Lower leg skin (tissue), 3 donors: Measurements from ENCODE around the gene SMAD4.

ENCODE experiments used
- POLR2A ChIP-seq, 2 donors: fragments of 450-650 bp; IDR thresholded peaks; one replicate each; pipeline ENCODE4 v1.6.1; 2016 to 2017; ENCODE audit warnings: antibody characterized with exemption in 2 of 2, mild to moderate bottlenecking in 1 of 2, moderate library complexity in 1 of 2
- TF ChIP-seq, protein P1 (sequence below), 3 donors: fragments of 450-650 bp; IDR thresholded peaks; one replicate each; pipeline ENCODE4 v1.5.1; 2016; ENCODE audit warnings: antibody characterized with exemption in 3 of 3, mild to moderate bottlenecking in 3 of 3, moderate library complexity in 2 of 3

DNA sequence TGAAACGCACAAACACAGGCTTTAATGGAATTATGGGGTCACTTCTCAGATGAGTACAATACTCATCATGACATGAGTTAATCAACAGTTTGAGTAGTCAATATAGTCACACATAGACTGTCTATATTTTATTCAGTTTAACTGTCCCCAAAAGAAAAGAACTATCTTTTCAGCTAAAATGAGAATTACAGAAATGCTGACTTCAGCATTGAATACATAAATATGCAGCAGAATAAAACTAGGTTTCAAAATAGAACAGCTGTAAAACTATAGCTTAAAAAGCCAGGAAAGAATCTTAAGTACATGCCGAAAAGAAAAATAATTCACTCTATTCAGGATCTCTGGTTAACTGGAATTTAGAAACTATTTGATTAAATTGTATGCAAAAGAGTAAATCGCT lies 30.0 kb downstream of the SMAD4 start:
- TF ChIP-seq, protein P1, sequence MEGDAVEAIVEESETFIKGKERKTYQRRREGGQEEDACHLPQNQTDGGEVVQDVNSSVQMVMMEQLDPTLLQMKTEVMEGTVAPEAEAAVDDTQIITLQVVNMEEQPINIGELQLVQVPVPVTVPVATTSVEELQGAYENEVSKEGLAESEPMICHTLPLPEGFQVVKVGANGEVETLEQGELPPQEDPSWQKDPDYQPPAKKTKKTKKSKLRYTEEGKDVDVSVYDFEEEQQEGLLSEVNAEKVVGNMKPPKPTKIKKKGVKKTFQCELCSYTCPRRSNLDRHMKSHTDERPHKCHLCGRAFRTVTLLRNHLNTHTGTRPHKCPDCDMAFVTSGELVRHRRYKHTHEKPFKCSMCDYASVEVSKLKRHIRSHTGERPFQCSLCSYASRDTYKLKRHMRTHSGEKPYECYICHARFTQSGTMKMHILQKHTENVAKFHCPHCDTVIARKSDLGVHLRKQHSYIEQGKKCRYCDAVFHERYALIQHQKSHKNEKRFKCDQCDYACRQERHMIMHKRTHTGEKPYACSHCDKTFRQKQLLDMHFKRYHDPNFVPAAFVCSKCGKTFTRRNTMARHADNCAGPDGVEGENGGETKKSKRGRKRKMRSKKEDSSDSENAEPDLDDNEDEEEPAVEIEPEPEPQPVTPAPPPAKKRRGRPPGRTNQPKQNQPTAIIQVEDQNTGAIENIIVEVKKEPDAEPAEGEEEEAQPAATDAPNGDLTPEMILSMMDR (IDR thresholded peaks at IDR 0.05), result no peak
- no peak for TF ChIP-seq POLR2A (IDR thresholded peaks at IDR 0.05)
